Heart left ventricle (tissue), 16 donors: ENCODE results near the gene GALNTL6. TPM values are rescaled to one million over a fixed set of nuclear protein-coding genes. Genes with fewer than 3 reads are reported as not detected.

Experiments used
- ATAC-seq, 4 donors: fragments of 200-7000 bp; cut with Tn5 transposase; one replicate each; pipeline ENCODE4 v1.9.1; 2020 to 2022; ENCODE audit warnings: moderate library complexity in 4 of 4, mild to moderate bottlenecking in 3 of 4, moderate number of reproducible peaks in 1 of 4
- DNase-seq, 5 donors: peaks; one replicate each; pipeline ENCODE4 v3.0.0-alpha.2; 2020
- H3K27ac ChIP-seq, 12 donors: fragments of 200-600 bp; sonication (generic) in 4 of 12; one replicate each; pipeline versions ENCODE4 v1.5.0 to v1.8.0; 2016 to 2022; ENCODE audit warnings: mild to moderate bottlenecking in 2 of 12
- H3K27me3 ChIP-seq, 9 donors: fragments of 200-600 bp; sonication (generic) in 2 of 9; one replicate each; pipeline versions ENCODE4 v1.5.1 to v1.8.0; 2016 to 2022; ENCODE audit warnings: mild to moderate bottlenecking in 3 of 9
- H3K36me3 ChIP-seq, 9 donors: fragments of 200-600 bp; sonication (generic) in 2 of 9; one replicate each; pipeline versions ENCODE4 v1.5.0 to v1.8.0; 2018 to 2022; ENCODE audit warnings: mild to moderate bottlenecking in 2 of 9
- H3K4me1 ChIP-seq, 12 donors: fragments of 200-600 bp; sonication (generic) in 4 of 12; one replicate each; pipeline versions ENCODE4 v1.5.0 to v1.8.0; 2016 to 2022; ENCODE audit warnings: mild to moderate bottlenecking in 3 of 12
- H3K4me3 ChIP-seq, 12 donors: fragments of 200-600 bp; sonication (generic) in 4 of 12; one replicate each; pipeline versions ENCODE4 v1.5.0 to v1.8.0; 2017 to 2022; ENCODE audit warnings: mild to moderate bottlenecking in 9 of 12, moderate library complexity in 4 of 12
- H3K9me3 ChIP-seq, 12 donors: fragments of 200-600 bp; sonication (generic) in 4 of 12; one replicate each; pipeline versions ENCODE4 v1.5.0 to v1.8.0; 2016 to 2022; ENCODE audit warnings: mild to moderate bottlenecking in 1 of 12
- POLR2A ChIP-seq, 2 donors: fragments of 450-650 bp; IDR thresholded peaks; one replicate each; pipeline ENCODE4 v1.6.1; 2017; ENCODE audit warnings: antibody characterized with exemption in 2 of 2, mild to moderate bottlenecking in 2 of 2, moderate library complexity in 2 of 2
- WGBS, 4 donors: extraction: QIAGEN DNeasy Blood & Tissue Kit in 2 of 4; methylation state at CpG; one replicate each; pipeline versions ENCODE4 v1.1.5 to v1.1.7; 2013 to 2018; 5-methylcytosine and 5-hydroxymethylcytosine counted together
- intact Hi-C, 10 donors: fragments of 100-400 bp; cut with DNase I; formaldehyde crosslinking; loops; one replicate each; pipeline versions ENCODE4 v1.11.1 to v1.14.2; 2022
- polyA plus RNA-seq, 2 donors: library from polyadenylated mRNA; stranded (reverse); fragments of 200-250 nt; gene quantifications; one replicate each; pipeline ENCODE4 v1.2.3, GENCODE V29; 2013
- total RNA-seq, 9 donors: library from RNA; depleted of rRNA in 2 of 9; stranded (reverse); fragments of >200 nt in 2 of 9; fragmentation: NEBNext Ultra II Directional in 3 of 9; extraction: Animal tissue kit (Norgen Biotek cat#: 25700) in 3 of 9; gene quantifications; one replicate each; pipeline versions ENCODE4 v1.1.0 to v1.2.4, GENCODE V29; 2016 to 2023
- TF ChIP-seq, protein P1 (sequence below), 12 donors: fragments of 200-600 bp; sonication (generic) in 4 of 12; IDR thresholded peaks; one replicate each; pipeline versions ENCODE4 v1.5.0 to v1.8.0; 2018 to 2022; ENCODE audit warnings: antibody characterized with exemption in 12 of 12, mild to moderate bottlenecking in 5 of 12
- donor health status: ischemic (EF 13 %, LVEDD 7.1; RV severe dilation, severe dysfunction).
- donor health status: healthy with polysubstance abuse.
- donor health status: DM: no; HTN: yes; CAD: no.
- donor health status: DM: no; HTN: no; CAD: no.
- donor health status: ischemic (EF 25% LVEDD 6.9; RV normal size, moderate dysfunction).
- donor health status: ischemic (EF 25% LVEDD 5.7; RV mildly dilated, moderate dysfunction).
- donor health status: healthy.
- donor health status: DM: yes; HTN: yes; CAD: no.
- donor health status: ischemic (EF 35%, LVEDD 5.7; RV mildly dilated, moderate dysfunction).
- donor health status: nonischemic (EF 11% LVEDD 7.7; RV severe dilation, severe dysfunction).
- donor health status: DM: yes; HTN: yes; CAD: no.
- donor health status: PGD.
- donor health status: ischemic (EF 29% LVEDD 5.4; RV normal size, mild dysfunction).
- donor health status: nonischemic (EF 23%, LVEDD 6.1; RV moderate dilation, normal function).

Gene GALNTL6
- total and polyA plus RNA-seq, 11 donors = 0.33 to 0.52 TPM; not detected in 9

DNA sequence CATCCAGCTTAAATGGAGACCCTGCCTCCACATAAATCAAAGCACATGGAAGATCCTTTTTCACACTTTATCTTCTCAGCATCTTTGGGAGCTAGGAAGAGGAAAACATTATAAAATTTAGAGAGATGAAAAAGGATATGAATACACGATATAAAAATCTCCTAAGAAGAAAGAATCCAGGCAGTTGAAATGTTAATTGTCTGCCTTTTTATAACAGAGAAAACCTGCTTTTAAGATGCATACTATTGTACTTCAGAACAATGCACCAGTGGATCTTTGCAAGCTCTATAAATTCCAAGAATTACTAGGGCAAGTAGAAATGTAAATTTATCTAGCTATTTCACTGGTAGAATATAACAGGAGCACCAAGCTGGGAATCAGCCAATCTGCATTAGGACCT is 1055.1 kb downstream of the GALNTL6 start:
- Histone ChIP-seq H3K27me3 (no peaks in the 10 kb centered on the region), H3K27ac (no peak overlapping the region), H3K36me3 (no peaks in the 10 kb centered on the region), H3K4me1 (no peaks in the 10 kb centered on the region), H3K9me3 (no peaks in the 10 kb centered on the region), H3K4me3 (no peak overlapping the region)
- TF ChIP-seq, protein P1, sequence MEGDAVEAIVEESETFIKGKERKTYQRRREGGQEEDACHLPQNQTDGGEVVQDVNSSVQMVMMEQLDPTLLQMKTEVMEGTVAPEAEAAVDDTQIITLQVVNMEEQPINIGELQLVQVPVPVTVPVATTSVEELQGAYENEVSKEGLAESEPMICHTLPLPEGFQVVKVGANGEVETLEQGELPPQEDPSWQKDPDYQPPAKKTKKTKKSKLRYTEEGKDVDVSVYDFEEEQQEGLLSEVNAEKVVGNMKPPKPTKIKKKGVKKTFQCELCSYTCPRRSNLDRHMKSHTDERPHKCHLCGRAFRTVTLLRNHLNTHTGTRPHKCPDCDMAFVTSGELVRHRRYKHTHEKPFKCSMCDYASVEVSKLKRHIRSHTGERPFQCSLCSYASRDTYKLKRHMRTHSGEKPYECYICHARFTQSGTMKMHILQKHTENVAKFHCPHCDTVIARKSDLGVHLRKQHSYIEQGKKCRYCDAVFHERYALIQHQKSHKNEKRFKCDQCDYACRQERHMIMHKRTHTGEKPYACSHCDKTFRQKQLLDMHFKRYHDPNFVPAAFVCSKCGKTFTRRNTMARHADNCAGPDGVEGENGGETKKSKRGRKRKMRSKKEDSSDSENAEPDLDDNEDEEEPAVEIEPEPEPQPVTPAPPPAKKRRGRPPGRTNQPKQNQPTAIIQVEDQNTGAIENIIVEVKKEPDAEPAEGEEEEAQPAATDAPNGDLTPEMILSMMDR (IDR thresholded peaks at IDR 0.05) = no peak
- TF ChIP-seq POLR2A (IDR thresholded peaks at IDR 0.05) = no peak
- intact Hi-C loops = no loop called here
- ATAC-seq = no peak
- no peak for DNase-seq
- 67 to 78% (median 71%) methylated on average over 1 of the region's 1 CpG for WGBS, 4 donors

DNA sequence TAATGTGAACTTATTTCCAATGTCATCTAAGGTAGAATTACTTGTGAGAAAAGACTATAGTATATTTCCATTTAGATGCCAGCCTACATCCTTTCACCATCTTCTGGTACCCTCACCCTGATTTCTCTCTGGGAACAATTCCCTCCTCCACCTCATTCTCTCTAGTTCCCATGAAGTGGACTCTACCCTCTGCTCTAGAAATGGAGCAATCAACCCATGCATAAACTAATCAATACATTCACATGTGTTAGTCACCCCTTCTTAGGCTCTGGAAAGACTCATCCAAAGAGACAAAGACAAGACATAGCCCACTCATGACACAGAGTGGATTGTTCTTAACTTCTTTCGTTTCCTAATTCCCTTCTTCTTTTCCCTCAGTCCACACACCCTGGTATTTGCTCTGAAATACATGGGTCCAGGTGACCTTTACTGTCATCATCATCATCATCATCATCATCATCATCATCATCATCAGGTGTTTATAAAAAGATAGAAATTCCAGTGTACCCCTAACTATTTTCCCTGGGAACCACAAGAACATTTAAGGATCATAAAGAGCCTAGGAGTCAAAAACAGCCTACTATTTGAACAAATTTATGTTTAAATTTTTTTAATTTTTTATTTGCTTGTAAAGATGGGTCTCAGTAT is 1056.5 kb downstream of the GALNTL6 start:
- no peaks in the 10 kb centered on the region for H3K4me1 ChIP-seq
- H3K27me3 ChIP-seq = no peaks in the 10 kb centered on the region
- no peak overlapping the region for H3K27ac ChIP-seq
- no peak for ATAC-seq
- 75 to 90% (median 83%) methylated on average over 1 of the region's 1 CpG for WGBS, 4 donors
- DNase-seq = no peak
- H3K36me3 ChIP-seq = no peaks in the 10 kb centered on the region
- H3K9me3 ChIP-seq = no peaks in the 10 kb centered on the region
- TF ChIP-seq, protein P1 (IDR thresholded peaks at IDR 0.05) = no peak
- no peak for TF ChIP-seq POLR2A (IDR thresholded peaks at IDR 0.05)
- H3K4me3 ChIP-seq = no peak overlapping the region
- intact Hi-C loops = no loop called here

DNA sequence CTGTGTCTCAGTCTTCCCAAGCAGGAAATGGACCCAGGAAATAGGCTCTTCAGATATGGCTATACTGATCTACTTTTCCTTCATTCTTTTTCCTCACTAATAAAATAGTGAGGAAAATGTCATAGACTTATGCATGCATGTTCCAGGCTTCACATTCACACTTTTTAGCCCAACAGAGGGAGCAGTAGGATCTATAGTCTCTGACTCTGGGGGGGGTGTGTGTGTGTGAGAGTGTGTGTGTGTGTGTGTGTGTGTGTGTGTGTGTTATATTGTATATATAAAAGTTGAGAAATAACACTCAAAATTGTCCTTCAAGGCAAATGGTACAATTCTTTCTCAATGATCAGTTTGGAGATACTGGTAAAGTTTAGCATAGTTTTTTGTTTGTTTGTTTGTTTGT is 1058.2 kb downstream of the GALNTL6 start:
- DNase-seq = no peak
- Histone ChIP-seq H3K4me1 (no peaks in the 10 kb centered on the region), H3K36me3 (no peaks in the 10 kb centered on the region), H3K9me3 (no peaks in the 10 kb centered on the region), H3K27ac (no peak overlapping the region), H3K27me3 (no peaks in the 10 kb centered on the region), H3K4me3 (no peak overlapping the region)
- TF ChIP-seq, protein P1 (IDR thresholded peaks at IDR 0.05) = no peak
- no peak for TF ChIP-seq POLR2A (IDR thresholded peaks at IDR 0.05)
- no peak for ATAC-seq
- intact Hi-C loops = no loop called here

DNA sequence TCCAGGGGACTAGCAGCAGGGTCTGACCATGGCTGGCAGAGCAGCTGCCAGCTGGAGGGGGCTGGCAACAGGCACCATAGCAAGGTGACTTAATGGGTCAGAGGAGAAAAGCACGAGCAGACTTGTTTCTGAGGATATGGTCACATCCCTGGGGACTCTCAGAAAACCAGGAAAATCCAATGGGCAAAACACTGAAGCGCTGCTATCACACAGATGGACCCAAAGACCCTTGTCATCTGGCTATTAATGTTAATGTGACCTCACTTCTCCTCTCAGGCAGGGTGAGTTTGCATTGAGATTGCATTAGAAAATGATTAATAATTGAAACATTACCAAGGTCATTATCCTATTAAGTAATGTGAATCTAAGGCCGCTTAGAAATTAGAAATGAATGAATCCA is 1061.7 kb downstream of the GALNTL6 start:
- Histone ChIP-seq H3K27ac (no peak overlapping the region), H3K4me1 (no peaks in the 10 kb centered on the region), H3K9me3 (peaks cover 0 to 6% (median 0%) of the 10 kb centered on the region in 12 donors), H3K36me3 (no peaks in the 10 kb centered on the region), H3K4me3 (no peak overlapping the region), H3K27me3 (no peaks in the 10 kb centered on the region)
- DNase-seq = no peak
- WGBS, 4 donors = 72 to 81% (median 77%) methylated on average over 3 of the region's 3 CpGs
- no peak for ATAC-seq
- intact Hi-C loops = no loop called here
- TF ChIP-seq, protein P1 (IDR thresholded peaks at IDR 0.05) = no peak
- no peak for TF ChIP-seq POLR2A (IDR thresholded peaks at IDR 0.05)
